ENCODE data around the gene ATP10D.
"Not testable (repeated sequence)": the region's sequence is repeated elsewhere in the genome, so short reads cannot be mapped to it uniquely, and the experiment has no call there.

ATP10D gene

DNA sequence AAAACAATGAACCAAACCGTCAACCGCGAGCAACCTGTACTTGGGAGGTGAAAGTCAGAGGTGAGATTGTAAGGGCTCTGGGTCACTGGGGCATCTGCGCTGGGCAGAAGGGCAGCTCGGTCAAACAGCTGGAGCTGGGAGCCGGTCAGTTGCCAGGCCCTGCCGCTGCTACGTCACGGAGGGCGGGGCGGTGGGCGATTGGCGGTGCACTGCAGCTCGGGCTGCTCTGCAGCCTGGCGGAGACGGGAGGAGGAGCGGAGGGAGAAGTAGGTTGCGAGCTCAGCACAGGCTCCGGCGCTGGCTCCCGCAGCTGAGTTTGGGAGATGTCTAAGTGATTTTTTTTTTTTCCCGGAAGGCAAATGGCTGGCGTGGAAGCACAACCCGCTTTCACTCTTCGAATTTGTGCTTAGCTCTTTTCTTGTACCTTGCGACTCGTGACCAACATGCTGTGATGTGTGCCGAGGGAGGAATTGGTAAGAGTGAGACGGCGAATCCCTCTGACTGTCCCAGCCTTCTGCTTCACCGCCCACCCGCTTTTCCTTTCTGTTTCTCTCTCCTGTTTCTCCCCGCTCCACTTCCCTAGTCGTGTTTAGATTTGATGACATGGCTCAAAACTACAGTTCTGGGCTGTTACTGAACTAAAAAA lies at the start of gene ATP10D:
Gene ATP10D, plus strand, starts transcription at position 229 of the 646 bp plus-strand sequence. CDS start 27,266 bp downstream, outside the sequence.
- peak; percentile 93 for DNase-seq

DNA sequence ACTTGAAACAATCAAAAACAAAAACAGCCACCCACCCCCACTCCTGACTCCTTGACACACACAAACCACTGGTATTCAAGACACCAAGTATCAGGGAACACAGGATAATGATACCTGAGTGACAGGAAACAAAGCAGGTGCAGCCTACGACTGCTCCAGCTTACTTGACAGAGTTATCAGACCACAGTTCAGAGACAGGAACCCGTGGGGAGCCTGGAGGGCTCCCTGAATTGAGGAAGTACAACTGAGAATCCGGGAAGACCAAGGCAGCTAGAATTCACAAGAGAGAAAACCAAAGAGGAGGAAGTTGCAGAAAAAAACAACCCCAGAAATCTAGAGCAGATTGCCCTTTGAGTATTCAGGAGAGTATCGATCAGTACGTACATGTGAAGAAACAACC lies 42.1 kb upstream of the ATP10D start:
- no peak for DNase-seq

DNA sequence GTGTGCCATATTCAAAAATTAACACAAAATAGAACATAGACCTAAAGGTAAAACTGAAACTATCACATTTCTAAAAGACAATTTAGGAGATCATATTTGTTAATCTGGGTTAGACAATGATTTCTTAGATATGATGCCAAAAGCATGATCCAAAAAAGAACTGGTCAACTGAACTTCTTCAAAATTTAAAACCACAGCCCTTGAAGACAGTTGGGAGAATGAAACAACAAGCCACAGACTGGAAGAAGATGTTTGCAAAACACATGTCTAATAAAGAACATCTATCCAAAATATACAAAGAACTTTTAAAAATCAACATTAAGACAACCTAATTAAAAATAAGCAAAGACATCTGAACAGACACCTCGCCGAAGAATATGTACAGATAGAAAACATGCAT lies 41.0 kb upstream of the ATP10D start:
- DNase-seq = no peak

DNA sequence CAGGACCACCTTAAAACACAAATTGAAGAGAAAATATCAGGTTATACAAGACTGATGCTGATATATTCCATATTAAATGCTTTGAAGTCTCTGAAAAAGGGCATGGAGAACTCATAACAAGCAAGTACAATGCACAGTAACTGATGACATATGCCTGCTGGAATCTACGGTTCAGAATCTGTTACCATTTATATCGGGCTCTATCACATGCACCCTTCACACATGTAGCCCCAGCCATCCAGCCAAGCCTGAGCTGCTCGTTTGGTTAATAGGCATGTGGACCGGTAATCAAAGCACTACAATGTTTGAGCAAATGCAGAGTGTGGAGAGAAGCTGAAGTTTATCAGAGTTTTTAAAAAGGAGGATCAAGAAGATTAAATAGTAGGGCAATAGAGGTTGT lies 33.4 kb upstream of the ATP10D start:
- no peak for DNase-seq

DNA sequence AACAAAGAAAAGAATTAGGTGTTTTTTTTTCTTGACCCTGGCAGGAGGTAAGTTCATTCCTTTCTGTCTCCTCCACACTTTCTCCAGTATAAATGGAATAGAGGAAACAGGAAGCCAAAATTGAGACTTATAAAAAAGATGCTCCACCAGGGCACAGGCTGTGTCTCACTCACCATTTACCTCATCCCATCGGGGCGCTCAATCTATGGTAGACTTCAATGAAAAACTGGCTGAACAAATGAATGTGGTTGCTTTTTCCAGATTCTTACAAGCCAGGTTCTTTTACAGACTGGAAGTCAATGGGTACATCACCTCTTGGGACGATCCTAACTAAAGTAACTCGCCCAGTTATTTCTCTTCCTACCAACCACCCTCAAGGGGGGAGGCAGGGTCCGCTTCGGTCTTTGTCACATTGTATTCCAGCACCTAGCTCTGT lies 22.3 kb upstream of the ATP10D start:
- DNase-seq = no peak

DNA sequence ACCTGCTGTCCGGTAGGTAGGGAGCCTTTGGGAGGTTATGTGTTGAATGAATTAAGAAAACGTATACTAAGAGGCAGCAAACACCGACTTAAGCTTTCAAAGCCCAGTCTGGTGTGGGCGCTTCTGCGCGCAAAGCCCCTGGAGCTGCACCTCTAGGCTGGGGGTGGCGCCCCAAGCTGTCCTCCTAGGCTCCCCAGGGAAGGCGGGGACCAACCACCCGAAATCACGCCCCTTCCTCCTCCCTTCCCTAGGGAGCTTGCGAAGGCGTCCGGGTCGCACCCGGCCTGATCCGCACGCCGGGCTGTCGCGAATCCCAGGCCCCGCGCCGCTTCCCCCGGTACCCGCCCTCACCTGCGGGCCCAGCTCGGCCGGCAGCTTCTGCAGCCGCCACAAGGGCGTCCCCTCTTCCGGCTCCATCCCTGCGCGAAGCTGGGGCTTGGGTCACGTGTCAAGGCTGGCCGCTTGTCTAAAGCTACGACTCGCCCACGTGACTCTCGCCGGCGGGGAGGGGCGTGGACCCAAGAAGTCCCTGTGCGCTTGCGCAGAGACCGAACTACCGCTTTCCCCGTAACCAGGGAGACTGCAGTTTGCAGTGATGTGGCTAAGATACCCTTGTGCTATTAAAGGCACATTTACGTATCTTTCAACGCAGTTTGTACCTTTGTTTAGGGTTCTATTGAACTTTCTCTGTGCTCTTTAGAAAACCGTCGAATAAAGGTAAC lies 21.7 kb upstream of the ATP10D start, which contains the start of gene COMMD8:
Gene COMMD8, minus strand, starts transcription at position 468 of the 722 bp plus-strand sequence. Its CDS starts 51 bp downstream, at position 417.
- peak; percentile 95 for DNase-seq

DNA sequence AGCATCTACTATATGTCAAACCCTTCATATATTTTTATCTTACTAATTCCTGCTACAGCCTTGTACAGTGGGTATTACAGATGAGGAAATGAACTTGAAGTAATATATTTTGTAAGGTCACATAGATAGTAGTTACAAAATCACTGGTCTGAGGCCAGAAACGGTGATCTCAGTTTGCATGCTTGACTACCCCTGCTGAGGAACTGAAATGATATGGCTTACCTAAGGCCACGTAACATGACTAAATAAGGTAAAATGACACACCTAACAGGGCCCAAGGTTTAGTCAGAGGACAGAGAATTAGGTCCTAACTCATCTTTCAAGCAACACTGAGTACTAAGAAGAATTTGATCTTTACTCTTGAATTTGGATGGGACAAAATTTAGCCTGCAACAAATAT lies 20.1 kb upstream of the ATP10D start:
- no peak for DNase-seq

DNA sequence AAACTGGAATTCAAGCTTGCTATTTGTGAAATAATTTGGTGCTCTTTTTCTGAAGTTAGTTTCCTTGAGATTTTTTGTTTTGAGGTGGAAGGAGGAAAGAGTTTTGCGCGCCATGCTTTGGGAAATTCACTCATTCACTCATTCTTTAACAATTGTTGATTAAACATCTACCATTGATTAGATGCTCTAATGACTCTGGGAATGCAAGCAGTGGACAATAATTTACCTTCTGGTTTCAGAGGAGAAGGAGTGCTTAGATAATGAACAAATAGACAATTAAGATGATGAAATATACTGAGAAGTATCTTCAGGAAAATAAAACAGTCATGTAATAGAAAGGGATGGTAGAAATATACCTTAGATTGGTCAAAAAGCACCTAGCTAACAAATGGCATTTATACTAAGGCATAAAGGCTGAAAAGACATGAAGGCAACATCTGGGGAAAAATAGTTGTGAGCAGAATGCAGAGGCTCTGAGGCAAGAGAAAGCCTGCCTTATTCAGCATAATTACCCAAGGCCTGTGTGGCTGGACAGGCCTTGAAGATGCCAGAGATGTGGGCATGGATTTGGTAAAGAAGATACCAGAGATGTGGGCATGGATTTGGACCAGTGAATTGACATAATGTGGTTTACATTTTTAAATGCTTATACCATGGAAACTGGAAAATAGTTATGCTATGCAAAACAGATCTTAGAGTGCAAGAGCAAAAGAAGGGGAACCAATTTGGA lies 18.9 kb upstream of the ATP10D start:
- no peak for DNase-seq

DNA sequence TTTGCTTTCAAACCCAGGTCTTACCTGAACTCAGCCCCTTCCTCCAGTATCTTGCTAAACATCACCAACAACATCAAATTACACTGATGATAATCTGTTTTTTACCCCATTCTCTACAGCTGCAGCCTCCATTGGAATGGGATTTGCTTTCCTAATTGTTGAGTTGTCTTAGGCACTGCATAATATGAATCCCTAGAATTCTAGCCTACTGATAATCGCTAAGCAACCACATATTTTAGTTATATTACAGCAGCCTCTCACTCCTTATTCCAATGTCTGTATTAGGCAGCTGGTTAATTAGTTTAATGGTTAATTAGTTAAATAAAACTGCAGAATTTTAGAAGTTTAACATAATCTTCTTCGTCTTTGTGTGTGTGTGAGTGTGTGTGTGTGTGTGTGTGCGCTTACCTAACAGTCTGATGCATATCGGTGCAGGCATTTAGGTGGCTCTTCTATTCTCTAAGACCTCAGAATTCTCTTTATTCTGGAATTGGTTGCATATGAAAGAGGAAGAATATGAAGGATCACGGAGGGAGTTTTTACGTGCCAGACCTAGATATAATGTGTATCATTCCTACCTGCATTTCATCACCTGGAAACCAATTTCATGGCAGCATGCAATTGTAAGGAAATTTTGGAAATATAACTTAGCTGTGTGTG lies 16.2 kb upstream of the ATP10D start:
- no peak for DNase-seq

DNA sequence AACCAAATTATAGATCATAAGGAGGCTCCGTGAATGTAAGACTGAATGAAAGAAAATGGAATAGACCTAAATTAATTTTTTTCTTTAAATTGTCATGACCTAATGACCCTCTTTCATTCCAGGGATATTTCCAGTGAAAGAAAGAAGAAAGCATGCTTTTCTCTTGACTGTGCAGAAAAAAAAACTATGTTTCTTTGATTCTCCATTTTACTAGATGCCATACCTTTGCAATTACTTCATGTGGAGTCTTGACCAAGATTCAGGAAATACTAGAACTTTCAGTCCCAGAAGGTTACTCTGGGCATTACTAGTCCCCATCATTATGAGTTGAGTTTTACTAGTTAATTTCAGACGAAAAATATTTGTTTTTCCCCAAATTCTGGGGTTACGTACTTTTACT lies 15.1 kb upstream of the ATP10D start:
- no peak for DNase-seq

DNA sequence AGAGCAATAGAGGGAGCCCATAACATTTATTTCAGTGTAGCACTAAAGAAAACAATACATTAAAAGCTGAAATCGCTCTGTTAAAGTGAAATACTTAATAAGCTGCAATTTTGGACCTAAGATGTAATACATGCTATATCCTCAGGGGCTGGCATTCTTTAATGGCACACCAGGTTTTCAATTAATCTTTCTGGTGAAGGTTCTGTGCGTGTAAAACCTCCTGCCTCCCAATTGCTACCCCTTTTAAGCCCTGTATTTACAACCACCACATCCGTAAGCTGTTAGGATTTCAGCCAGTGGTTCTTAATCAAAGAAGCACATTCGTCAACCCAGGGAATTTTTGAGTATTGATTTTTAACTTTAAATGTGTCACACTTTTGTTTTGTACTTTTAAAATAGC lies 14.0 kb upstream of the ATP10D start:
- no peak for DNase-seq

DNA sequence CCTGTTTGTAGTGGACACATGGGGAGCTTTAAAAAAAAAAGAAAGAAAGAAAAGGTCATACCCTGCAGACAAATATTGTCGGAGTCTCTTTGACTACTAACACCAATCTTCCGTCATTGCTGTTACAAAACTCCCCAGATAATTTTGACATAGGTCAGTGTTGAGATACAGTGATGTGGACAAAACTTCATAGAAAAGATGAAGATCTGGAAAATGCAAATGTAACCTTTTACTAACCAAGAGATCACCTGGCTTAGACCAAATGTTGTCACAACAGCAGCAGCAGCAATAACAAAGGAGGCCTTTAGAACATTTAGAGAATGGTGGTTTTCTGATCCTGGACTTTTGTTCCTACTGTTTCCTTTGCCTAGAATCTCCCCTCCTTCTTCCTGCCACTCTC lies 13.5 kb upstream of the ATP10D start:
- no peak for DNase-seq

DNA sequence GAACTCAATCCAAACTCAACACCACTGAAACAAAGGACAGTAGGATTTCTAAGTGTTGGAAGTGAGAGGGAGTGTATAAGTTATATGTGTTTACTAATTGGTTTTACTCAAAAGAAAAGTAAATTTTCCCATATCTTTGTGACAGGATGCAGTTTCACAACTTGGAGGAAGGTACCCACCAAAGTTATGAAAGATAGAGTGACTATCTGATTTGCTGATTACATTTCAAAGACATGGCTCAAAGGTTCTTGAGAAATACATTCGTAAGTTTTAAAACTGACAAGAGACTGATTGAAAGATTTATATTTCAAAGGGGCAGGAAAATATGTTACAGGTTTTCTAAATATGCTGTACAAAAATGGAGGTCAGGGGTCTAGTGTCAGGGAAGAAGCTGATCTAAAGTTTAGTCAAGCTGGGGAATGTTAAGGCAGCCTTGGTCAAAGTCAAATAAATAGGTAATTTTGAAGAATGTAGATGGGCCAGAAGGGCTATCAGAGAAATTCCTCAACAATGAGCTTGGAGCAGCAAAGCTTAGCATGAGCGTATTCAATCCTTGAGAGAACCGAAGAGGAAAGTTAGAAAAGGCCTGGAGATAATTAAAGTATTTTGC lies 11.8 kb upstream of the ATP10D start:
- no peak for DNase-seq

DNA sequence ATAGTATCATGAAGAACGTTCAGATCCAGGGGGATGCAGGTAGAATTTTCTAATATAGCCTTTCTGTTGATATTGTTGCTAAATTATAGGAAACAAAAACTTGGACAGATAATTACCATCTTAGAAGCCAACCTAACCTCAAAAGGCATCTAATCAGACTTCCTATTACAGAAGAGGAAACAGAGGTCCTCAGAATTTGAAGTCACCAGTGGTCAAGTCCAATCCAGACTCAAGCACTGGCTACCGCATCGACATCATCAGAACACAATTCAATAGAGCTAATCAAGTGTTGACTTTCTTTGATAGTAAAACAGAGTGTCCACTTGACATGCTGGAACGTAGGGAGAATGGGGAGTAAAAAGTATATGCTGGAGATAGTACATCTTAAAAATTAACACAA lies 10.3 kb upstream of the ATP10D start:
- peak; percentile 25 for DNase-seq

DNA sequence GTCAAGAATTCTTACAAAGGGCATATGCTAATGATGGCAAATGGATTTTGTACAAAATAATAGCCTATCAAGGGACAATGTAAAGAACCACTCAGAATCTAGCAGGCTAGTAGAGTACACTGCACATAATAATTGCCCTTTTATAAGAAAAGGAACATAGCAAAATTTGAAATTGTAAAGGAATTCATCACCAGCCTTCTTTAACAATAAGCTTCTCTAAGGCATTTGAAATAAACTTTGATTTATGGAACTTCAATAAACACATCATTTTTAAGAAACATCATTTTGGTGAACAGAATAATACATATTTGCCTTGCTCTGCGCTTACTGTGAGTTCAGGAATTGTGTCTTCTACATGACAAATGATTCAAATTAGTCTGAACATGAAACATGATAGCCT lies 9.7 kb upstream of the ATP10D start:
- DNase-seq = no peak

DNA sequence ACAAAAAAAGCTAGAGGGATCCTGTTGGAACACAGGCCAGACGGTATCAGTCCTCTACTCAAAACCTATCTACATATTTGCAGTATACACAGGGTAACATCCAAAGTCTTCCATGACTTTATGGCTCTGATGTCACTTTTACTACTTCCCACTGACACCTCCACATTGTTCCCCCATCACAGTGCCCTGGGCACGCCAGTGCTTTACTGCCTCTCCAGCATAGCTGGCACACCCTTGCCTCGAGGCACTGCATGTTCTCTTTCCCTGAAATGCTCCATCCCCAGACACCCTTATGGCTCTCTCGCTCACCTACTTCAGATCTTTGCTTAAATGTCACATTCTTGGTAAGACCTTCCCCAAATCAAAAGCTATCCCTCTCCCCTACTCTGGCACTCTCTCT lies 6.3 kb upstream of the ATP10D start:
- DNase-seq = no peak

DNA sequence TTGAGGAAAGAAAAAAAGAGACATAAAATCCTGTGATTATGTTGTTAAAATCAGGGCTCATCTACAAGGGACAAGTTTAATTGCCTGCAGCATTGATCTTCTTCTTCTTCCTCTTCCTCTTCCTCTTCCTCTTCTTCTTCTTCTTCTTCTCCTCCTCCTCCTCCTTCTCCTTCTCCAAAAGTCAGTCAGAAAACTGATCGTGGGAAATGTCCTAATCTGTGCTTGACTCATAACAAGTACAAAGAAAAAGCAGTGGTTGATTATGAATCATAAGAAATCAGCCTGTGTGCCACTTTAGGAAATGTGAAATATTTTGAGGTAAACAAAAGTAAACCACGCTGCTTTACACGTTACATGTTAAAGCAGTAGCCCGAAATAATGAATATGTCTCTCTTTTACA lies 2.7 kb upstream of the ATP10D start:
- no peak for DNase-seq

DNA sequence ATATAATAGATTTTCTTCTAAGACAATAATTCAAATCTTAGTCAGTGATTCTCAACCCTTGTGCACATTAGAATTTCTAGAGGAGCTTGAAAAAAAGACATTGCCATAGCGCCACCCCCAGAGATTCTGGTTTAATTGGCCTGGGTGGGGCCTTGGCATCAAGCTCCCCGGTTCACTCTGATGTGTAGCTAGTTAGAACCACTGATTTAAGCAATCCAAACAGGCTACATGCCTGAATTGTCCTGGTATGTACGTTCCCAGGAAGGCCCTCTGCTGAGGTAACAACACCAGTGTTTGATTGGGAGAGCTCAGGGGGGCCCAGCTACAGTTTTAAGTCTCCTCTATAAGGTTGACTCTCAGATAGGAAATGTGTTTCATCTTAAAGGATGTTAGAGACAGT lies 1.3 kb upstream of the ATP10D start:
- DNase-seq = no peak

DNA sequence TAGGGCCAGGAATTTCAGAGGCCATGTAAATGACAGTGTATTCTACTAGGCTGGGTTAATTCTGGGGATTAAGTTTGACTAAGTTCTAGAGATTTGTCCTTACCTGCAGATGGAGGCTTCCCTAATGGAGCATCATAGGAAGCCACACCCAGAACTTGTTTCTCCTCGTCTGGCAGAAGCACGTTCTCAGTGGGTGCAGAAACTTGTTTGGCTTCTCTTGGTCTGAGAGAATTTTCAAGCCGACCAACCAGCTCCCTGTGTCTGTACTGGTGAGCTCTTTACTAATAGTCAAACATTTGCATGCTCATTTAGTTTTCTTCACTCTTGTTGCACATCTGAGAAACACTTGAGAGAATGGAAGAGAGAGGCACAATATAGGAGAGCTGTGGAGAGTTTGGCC lies 907 bp upstream of the ATP10D start:
- no peak for DNase-seq

DNA sequence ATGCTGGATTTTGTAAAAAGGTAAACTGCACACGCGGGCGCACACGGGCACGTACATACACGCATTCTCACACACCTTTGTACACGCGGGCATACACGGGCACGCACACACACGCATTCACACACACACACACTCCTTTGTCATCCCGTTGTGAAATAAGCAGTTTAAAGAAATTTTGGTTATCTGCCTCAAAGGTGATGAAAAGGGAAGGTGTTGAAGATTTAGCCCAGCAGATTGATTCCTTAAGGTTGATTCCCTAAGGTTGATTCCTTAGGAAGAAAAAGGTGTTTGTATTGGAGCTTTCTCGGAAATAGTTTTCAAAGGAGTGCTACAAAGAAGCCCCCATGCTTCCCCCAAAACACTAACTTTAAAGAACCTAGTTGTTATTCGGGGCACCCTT lies 693 bp downstream of the ATP10D start:
- DNase-seq = no peak

DNA sequence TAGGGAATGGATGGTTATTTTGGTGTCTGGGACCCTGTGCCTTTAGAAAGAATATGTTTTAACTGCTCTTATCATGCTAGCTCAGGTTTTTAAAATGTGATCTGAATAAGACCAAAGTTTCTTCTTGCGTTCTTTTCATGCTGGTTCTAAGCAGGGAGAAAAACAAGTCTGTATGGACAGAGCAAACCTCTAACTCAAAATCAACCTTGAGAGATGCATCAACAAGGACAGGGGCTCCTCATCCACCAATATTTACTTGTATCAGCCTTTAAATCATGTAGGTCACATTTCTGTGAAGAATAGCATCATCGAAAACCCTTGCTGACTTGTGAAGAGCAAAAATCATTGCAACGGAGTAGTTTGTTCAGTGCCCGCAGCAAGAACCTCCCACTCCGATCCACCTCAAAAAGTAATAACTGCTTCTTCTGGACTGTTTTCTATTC lies 1.2 kb downstream of the ATP10D start:
- DNase-seq = no peak

DNA sequence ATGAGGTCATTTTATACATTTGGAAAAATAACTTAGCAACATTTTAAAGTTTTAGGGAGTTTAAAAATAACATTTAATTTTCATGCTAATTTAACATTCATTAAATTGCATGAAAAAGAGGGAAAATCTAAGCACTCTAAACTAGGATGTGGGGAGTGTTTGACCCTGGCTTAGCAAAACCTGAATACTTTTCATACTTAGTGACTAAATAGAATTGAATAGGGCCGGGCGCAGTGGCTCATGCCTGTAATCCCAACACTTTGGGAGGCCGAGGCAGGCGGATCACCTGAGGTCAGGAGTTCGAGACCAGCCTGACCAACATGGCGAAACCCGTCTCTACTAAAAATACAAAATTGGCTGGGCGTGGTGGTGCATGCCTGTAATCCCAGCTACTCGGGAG lies 1.7 kb downstream of the ATP10D start:
- not testable (repeated sequence) for DNase-seq

DNA sequence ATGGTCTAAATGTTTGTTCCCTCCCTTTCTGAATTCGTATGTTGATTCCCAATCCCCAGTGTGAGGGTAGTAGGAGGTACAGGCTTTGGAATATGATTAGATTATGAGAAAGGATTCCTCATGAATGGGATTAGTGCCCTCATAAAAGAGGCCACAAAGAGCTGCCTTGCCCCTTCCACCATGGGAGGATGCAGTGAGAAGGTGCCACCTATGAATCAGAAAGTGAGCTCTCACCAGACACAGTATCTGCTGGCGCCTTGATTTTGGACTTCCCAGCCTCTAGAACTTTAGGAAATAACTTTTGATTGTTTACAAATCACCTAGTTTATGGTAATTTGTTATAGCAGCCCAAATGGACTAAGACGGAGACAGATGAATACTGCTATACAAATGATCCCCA lies 3.6 kb downstream of the ATP10D start:
- no peak for DNase-seq

All from NCI-H774 (cell line).